Activated CD4-positive, alpha-beta T cell treated with anti-CD3 and anti-CD28 coated beads for 24 hours (primary cell): ENCODE data around the gene FEN1.

Source experiments
- DNase-seq, 2 donors: peaks; one replicate each; pipeline ENCODE4 v3.0.0-alpha.2; 2020; ENCODE audit warnings: low read depth in 2 of 2

Gene FEN1

DNA sequence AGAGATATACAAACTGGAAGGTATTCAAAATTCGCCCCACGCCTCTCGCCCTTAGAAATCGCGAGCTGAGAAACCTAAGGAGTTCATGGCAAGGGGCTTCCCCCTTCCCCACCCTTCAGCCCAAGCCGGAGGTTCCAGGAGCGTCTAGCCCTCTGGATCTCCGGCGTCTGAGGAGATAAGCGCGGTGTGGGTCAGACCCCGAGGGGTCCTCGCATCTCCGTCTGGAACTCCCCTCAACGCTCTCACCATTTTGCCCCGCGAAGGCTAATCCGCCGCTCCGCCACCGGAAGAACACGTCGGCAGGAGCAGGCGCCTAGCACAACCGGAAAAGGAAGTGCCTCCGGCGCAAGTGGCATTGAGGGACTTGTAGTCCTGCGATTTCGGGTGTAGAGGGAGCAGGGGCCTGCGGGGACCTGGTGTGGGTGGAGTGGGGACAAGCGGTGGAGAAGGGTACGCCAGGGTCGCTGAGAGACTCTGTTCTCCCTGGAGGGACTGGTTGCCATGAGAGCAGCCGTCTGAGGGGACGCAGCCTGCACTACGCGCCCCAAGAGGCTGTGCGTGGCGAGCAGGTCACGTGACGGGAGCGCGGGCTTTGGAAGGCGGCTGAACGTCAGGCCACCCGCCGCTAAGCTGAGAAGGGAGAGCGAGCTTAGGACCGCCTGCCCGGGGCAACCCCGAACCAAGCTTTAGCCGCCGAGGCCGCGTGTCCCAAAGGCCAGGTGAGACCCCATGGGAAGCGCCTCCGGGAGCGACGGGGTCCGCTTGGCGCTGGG, at the start of gene FEN1, which contains the start of gene TMEM258:
FEN1 (plus strand) TSS at position 602 of the 773 bp plus-strand sequence. CDS start 2,451 bp downstream, outside the sequence.
TMEM258 (minus strand) TSS at position 290 of the 773 bp plus-strand sequence; CDS start at position 249, 41 bp downstream.
- DNase-seq = peak; percentile 76 to 77

GRCh38 chr11:61743486-61744095, 49.1 kb upstream of the FEN1 start:
- no peak for DNase-seq

DNA sequence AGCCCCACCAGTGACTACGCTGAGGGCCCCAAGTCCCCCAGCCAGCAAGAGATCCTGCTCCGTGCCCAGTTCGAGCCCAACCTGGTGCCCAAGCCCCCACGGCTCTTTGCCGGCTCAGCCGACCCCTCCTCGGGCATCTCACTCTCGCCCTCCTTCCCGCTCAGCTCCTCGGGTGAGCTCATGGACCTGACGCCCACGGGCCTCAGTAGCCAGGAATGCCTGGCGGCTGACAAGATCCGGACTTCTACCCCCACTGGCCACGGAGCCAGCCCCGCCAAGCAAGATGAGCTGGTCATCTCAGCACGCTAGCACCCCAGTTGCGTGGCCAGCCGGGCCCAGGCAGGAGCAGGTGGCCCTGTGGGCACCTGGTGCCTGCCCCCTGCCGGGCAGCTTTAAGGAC, 48.5 kb upstream of the FEN1 start:
- no peak for DNase-seq

DNA sequence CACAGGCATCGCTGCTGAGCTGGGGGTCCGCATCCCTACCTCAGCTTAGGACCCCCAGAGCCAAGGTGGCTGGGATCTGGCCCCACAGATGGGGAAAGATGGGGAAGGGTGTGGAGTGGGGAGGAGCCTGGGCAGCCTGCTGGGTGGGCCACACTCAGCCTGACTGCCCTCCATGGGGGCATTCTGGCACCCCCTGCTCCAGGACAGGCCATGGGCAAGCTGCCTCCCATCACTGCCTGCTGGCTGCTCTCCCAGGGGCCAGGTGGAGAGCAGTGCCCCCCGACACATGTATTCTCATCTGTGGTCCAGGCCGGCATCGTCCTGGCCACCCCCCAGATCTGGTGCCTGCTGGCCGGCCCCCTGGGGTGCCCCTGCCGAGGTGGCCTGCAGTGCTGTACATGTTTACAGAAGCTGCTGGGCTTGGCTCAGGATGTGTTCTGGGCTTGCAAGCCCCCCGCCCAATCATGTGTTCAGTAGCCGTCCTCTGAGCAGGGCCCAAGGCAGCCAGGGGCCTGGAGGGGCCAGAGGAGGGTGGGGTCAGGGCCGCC, 48.0 kb upstream of the FEN1 start:
- no peak for DNase-seq

DNA sequence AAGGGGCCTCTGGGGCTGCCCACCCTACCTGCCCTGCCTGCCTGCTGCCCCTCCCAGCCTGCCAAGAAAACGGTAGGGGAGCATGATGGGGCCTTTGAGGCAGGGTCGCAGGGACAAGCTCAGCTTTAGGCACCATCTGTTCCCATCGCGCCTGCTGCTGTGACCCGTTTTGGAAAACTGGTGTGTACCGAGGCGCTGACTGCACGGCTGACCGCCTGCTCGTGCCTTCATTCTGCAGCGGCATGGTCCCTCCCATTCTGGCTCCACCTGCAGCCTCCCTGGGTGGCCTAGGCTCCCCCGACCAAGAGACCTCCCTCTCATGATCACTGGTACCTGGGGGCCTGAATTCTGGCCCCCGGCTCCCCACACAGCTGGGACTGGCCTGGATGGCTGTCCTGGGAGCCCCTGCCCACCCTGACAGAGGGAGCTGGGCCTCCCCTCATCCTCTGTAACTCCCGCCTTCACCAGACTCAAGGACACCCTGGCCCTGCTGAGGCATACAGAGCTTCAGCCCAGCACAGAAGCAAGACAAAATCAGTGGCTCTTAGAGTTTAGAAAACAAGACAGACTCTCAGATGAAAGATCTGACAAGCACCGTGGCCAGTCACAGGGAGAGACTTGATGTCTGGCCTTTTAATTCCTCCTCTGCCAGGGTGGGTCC, 46.8 kb upstream of the FEN1 start:
- DNase-seq = no peak

DNA sequence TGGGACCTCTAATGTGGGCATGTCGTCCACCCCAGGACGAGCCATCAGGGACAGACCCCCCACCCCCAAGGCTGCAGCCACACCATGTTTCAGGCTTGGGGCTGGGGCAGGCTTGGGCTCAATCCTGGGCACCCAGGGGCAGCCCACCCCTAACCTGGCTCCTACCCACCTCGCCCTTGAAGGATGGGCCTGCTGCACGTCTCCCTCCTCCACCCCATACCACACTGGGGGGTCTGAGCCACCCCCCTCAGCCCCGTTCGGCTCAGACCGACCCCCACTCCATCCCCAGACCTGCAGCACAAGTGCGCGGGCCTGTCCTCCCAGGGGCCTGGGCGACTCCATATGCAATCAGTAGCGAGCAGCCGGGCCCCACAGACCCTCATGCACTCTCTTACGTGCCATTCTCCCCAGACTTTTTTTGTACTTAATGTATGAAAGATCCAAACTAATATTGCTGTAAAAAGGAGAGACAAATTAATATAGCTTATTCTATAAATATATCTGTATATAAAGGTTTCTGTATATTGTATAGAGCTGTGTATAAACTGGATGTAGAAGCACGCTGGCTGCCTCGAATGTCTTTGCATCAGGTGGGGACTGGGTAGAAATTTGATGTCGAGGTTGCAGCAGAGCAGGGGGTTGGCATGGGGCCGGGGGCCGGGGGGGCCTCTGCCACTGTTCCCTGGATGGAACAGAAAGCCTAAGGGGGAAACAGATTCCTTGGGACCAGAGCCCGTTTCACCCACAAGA, 46.1 kb upstream of the FEN1 start:
- no peak for DNase-seq

GRCh38 chr11:61747192-61747966, 45.3 kb upstream of the FEN1 start:
- DNase-seq = peak; percentile 11 to 22

GRCh38 chr11:61747967-61748285, 44.8 kb upstream of the FEN1 start:
- no peak for DNase-seq

GRCh38 chr11:61749591-61750217, 43.0 kb upstream of the FEN1 start:
- no peak for DNase-seq

- DNase-seq = no peak
Measured at GRCh38 chr11:61750631-61751273, 42.0 kb upstream of the FEN1 start.

- no peak for DNase-seq
Measured at GRCh38 chr11:61751384-61751783, 41.3 kb upstream of the FEN1 start.

DNA sequence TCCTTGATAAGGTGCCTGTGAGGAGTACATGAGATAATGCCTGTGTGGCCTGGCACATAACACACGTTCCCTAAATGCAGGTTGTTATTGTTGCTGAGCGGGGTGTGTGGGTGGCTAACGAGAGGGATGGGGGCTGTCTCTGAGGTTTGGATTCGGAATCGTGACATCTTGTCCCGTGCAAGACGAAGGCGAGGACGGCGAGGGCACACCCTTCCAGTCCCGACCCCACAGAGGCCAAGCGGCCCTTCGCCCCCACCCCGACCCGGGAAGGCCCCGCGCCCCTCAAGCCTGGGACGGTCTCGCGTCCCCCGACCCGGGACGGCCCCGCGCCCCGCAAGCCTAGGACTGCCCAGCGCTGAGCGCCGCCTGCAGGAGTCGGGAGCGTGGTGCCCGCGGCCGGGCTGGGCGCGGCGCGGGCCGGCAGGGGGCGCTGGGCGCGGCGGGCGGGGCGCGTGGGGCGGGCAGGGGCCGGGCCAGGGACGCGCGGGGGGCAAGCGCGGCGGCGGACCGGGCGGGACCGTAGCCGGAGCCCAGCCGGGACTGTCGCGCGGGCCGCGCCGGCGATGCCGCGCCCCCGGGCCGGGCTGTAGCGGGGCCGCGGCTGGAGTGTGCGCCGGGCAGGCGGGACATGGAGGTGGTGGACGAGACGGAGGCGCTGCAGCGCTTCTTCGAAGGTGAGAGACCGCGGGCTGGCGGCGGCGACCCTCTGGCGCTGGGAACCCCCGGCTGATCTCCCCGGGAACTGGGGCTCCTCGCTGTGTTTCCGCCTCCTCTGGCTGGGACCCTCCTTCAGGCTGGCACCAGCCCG, 40.4 kb upstream of the FEN1 start, which contains the start of gene MYRF:
MYRF (plus strand) TSS at position 520 of the 808 bp plus-strand sequence; CDS start at position 629, 109 bp downstream.
- peak; percentile 41 to 47 for DNase-seq

DNA sequence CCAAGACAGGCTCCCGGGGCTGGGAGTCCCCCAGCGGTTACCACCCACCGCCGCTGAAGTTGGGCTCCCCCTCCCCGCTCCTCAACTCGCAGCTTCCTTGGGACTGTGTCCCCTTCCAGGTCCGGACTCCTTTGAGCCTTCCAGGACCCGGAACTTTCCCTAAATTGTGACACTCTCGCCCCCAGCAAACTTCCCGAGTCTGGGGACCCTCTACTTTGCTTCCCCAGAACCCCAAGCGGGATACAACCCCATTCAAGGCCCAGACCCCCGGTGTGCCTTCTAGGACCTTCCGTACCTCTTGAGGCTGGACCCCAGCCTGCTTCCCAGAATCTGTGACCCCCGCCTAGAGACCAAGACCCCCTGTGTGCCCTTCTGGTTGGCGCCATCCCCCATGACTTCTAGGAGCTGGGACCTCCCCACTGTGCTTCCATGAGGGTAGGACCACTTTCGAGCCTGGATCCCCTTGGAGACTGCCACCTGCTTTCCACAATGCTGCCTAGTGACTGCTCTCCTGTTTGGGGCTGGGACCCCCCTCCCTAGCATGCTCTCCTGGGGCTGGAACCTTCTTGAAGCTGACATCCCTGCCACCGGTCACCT, 39.7 kb upstream of the FEN1 start:
- DNase-seq = no peak

- no peak for DNase-seq
Measured at GRCh38 chr11:61753672-61754071, 39.0 kb upstream of the FEN1 start.

DNA sequence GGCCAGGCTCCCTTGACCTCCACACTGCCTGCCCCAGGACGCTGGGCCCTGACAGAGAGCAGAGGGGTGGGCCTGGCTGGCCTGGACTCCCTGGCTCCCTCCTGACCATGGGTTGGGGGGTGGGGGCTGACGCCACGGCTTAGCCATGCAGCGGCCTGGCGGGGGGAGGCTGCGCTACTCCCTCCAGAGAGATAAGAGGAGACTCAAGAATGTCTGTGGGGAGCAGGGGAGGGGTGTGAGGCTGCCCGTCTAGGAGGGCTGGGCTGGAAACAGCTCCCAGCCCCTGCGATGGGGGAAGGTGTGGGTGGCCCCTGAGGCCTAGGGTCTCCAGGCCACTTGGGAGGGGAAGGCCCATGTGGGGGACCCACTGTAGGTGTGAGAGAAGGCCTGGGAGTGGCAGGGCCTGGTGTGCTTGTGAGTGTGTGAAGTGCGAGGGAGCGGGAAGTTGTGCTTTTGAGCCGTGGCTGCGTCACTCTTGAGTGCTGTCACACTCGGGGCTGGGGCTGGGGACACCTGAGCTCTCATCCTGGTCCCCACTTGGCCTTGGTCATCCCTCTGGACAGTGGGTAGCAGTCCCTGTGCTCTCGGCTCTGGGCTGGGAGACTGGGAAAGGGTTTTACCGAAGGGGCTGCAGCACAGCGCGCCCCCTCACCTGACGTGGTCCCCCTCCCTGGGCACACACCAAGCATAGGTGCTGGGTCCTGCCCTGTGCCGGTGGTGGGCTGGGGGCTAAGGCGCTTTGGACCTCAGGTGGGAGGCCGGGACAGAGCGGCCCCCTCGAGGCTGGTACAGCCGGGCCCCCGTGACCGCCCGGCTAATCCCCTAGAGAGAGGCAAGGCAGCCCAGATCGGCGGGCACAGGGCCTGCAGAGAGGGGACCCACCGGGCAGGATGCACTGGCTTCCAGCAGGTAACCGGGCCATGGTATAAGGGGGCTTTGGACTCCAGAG, 37.9 kb upstream of the FEN1 start:
- no peak for DNase-seq

GRCh38 chr11:61756147-61756451, 36.6 kb upstream of the FEN1 start:
- DNase-seq = no peak

GRCh38 chr11:61756452-61757212, 36.1 kb upstream of the FEN1 start:
- DNase-seq = no peak
